ENCODE measurements around the gene NACAD.

DNA sequence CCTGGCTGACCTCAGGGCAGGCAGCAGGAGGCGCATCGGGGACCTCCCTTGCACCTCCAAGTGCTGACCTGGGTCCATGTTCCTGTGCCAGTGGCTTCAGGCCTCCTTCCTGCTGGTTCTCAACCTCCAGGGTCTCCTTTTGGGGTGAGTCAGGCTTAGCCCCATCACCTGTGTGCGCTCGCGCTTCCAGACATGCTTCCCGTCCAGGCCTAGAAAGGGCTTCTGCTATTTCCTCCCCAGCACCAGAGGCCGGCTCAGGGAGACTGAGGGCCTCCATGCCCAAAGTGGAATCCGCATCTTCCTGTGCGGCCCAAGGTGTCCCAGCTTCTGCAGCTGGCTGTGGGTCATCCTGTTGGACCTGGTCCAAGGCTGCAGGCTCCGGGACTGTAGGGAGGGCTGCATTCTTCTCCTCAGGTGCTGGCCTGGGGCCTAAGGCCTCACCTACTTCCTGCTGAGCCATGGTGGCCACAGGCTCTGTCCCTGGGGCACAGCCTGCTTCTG lies 5.9 kb downstream of the NACAD start:
- no peak for TF ChIP-seq CTCF (IDR thresholded peaks at IDR 0.05; ENCODE audit: insufficient read depth, low read length)
- no peak for TF ChIP-seq POLR2AphosphoS5 (IDR thresholded peaks at IDR 0.05; ENCODE audit: low read depth)
- TF ChIP-seq REST (IDR thresholded peaks at IDR 0.05; ENCODE audit: insufficient replicate concordance, low read depth): no peak
- TF ChIP-seq SPI1 (IDR thresholded peaks at IDR 0.05; ENCODE audit: borderline replicate concordance, low read depth): no peak
- TF ChIP-seq GABPA (IDR thresholded peaks at IDR 0.05; ENCODE audit: low read depth): no peak
